ENCODE measurements around the gene LCN12. TPM values are rescaled to one million over a fixed set of nuclear protein-coding genes. Genes with fewer than 3 reads are reported as not detected.

LCN12 gene
- total RNA-seq, result 1 to 10 TPM in 3 of 4 donors, not detected in 1; 1.8 to 8.7 (median 7.9) TPM

GRCh38 chr9:136951541-136952320, at the start of gene LCN12:
LCN12 (plus strand) TSS chr9:136952273; CDS start chr9:136952328, 55 bp downstream.
- Histone ChIP-seq H3K27me3 (no peaks in the 10 kb centered on the region), H3K9me3 (no peaks in the 10 kb centered on the region), H3K36me3 (no peaks in the 10 kb centered on the region), H3K4me1 (peaks cover 0 to 24% (median 4%) of the 10 kb centered on the region in 4 donors), H3K4me3 (no peak within 1 kb of the TSS), H3K27ac (no peak within 1 kb of the TSS)
- no peak for DNase-seq
- TF ChIP-seq, protein P1, sequence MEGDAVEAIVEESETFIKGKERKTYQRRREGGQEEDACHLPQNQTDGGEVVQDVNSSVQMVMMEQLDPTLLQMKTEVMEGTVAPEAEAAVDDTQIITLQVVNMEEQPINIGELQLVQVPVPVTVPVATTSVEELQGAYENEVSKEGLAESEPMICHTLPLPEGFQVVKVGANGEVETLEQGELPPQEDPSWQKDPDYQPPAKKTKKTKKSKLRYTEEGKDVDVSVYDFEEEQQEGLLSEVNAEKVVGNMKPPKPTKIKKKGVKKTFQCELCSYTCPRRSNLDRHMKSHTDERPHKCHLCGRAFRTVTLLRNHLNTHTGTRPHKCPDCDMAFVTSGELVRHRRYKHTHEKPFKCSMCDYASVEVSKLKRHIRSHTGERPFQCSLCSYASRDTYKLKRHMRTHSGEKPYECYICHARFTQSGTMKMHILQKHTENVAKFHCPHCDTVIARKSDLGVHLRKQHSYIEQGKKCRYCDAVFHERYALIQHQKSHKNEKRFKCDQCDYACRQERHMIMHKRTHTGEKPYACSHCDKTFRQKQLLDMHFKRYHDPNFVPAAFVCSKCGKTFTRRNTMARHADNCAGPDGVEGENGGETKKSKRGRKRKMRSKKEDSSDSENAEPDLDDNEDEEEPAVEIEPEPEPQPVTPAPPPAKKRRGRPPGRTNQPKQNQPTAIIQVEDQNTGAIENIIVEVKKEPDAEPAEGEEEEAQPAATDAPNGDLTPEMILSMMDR (IDR thresholded peaks at IDR 0.05), result no peak
- TF ChIP-seq POLR2A (IDR thresholded peaks at IDR 0.05), result no peak

- Histone ChIP-seq H3K27me3 (no peaks in the 10 kb centered on the region), H3K27ac (peak overlapping the region; percentile 74 to 97 (median 93)), H3K4me3 (no peak overlapping the region), H3K9me3 (no peaks in the 10 kb centered on the region), H3K4me1 (peaks cover 8 to 57% (median 21%) of the 10 kb centered on the region in 4 donors), H3K36me3 (peaks cover 0 to 32% (median 2%) of the 10 kb centered on the region in 3 donors)
- DNase-seq, result peak in 2 of 3 donors; percentile 62 to 63
- TF ChIP-seq, protein P1 (IDR thresholded peaks at IDR 0.05), result no peak
- no peak for TF ChIP-seq POLR2A (IDR thresholded peaks at IDR 0.05)
Measured at GRCh38 chr9:136903041-136903554, 49.0 kb upstream of the LCN12 start.

- Histone ChIP-seq H3K27me3 (no peaks in the 10 kb centered on the region), H3K9me3 (no peaks in the 10 kb centered on the region), H3K27ac (no peak overlapping the region), H3K36me3 (peaks cover 0 to 44% (median 4%) of the 10 kb centered on the region in 3 donors), H3K4me1 (peaks cover 4 to 30% (median 19%) of the 10 kb centered on the region in 4 donors), H3K4me3 (no peak overlapping the region)
- no peak for DNase-seq
- TF ChIP-seq, protein P1 (IDR thresholded peaks at IDR 0.05), result no peak
- no peak for TF ChIP-seq POLR2A (IDR thresholded peaks at IDR 0.05)
Measured at GRCh38 chr9:136906266-136906665, 45.8 kb upstream of the LCN12 start.

DNA sequence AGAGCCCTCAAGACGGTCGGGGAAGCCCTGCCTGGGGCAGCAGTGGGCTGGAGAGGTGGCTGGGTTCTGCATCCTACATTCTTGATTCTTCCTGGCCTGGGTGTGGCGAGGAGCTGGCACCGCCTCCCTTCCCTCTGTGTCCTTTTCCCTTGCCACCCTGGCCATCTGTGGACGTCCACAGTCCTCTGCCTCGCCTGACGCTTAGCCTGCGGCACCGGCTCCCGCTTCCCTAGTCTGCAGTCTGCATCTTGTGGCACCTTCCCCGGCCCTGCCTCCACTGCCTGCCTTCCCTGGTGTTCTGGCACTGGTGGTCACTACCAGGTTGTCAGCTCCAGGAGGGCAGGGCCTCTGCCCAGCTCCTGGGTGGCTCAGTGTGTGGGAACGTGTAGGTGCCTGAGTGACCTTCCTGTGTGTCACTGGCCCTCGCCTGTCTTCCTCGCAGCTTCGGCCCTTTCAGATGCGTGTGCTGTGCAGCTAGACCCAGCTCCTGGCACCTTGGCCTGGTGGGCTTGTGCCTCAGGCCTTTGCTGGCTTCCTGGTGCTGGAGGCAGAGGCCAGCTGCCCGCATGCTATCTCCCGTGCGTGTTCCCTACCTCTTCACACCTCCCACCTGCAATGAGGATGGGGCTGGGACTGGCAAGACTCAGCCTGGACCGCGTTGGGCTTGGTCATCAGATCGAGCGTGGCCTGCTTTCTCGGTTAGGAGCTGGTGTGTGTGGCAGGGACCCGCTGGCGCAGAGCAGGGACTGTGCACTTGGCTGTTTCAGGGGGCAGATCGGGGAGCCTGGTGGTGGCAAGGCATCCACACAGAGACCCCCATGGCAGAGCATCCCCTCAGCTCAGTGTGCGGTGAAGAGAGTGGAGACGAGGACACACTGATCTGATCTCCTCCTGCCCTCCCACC, 44.8 kb upstream of the LCN12 start:
- Histone ChIP-seq H3K27me3 (no peaks in the 10 kb centered on the region), H3K36me3 (peaks cover 0 to 47% (median 4%) of the 10 kb centered on the region in 3 donors), H3K27ac (no peak overlapping the region), H3K4me3 (no peak overlapping the region), H3K4me1 (peaks cover 1 to 20% (median 11%) of the 10 kb centered on the region in 4 donors), H3K9me3 (no peaks in the 10 kb centered on the region)
- TF ChIP-seq, protein P1 (IDR thresholded peaks at IDR 0.05), result no peak
- no peak for DNase-seq

GRCh38 chr9:136910197-136910900, 41.7 kb upstream of the LCN12 start:
- H3K4me1 ChIP-seq, result no peaks in the 10 kb centered on the region
- no peaks in the 10 kb centered on the region for H3K9me3 ChIP-seq
- DNase-seq, result no peak
- no peak overlapping the region for H3K4me3 ChIP-seq
- TF ChIP-seq POLR2A (IDR thresholded peaks at IDR 0.05), result no peak
- TF ChIP-seq, protein P1 (IDR thresholded peaks at IDR 0.05), result no peak
- peaks cover 0 to 70% (median 4%) of the 10 kb centered on the region in 3 donors for H3K36me3 ChIP-seq
- no peaks in the 10 kb centered on the region for H3K27me3 ChIP-seq
- no peak overlapping the region for H3K27ac ChIP-seq

All from Peyer's patch (tissue), 4 donors.